Gastroesophageal sphincter (tissue), 3 donors: ENCODE data around the gene TRAF3.

Source experiments
- EP300 ChIP-seq: sonication (generic); formaldehyde crosslinking; IDR thresholded peaks from one replicate; pipeline ENCODE4 v1.6.1; 2017; ENCODE audit warnings: antibody characterized with exemption, mild to moderate bottlenecking
- POLR2A ChIP-seq, 2 donors: fragments of 450-650 bp; IDR thresholded peaks; one replicate each; pipeline ENCODE4 v1.6.1; 2017; ENCODE audit warnings: antibody characterized with exemption in 2 of 2, mild to moderate bottlenecking in 2 of 2, moderate library complexity in 1 of 2
- POLR2AphosphoS5 ChIP-seq: sonication (generic); formaldehyde crosslinking; IDR thresholded peaks from one replicate; pipeline ENCODE4 v1.6.1; 2017; ENCODE audit warnings: antibody characterized with exemption
- TF ChIP-seq, protein P1 (sequence below), 4 experiments: fragments of 200-600 bp in 2 of 4; fragments of 450-650 bp in 2 of 4; sonication (generic) in 1 of 4; IDR thresholded peaks; one replicate each; pipeline ENCODE4 v1.5.1; 2017 to 2019; ENCODE audit warnings: antibody characterized with exemption in 4 of 4, mild to moderate bottlenecking in 2 of 4, moderate library complexity in 2 of 4

DNA sequence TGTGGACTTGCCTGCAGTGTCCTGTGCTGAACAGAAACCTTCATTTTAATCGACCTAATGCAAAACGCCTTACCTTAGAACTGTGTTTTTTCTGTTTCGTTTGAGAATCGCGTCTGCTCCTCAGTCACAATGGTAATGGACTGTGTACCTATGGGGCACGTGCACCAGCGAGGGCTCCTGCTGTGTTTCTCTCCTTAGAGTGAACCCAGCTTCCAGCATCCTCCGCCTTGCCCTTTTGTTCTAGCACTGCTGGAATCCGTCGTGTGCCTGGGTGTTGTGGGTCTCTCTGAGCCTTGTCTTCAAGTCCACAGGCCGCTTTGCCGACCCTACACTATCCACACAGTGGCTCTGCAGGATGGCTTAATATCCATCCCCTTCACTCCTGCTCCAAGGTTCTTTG is 148.9 kb downstream of the TRAF3 start:
- no peak for TF ChIP-seq POLR2AphosphoS5
- TF ChIP-seq, protein P1, sequence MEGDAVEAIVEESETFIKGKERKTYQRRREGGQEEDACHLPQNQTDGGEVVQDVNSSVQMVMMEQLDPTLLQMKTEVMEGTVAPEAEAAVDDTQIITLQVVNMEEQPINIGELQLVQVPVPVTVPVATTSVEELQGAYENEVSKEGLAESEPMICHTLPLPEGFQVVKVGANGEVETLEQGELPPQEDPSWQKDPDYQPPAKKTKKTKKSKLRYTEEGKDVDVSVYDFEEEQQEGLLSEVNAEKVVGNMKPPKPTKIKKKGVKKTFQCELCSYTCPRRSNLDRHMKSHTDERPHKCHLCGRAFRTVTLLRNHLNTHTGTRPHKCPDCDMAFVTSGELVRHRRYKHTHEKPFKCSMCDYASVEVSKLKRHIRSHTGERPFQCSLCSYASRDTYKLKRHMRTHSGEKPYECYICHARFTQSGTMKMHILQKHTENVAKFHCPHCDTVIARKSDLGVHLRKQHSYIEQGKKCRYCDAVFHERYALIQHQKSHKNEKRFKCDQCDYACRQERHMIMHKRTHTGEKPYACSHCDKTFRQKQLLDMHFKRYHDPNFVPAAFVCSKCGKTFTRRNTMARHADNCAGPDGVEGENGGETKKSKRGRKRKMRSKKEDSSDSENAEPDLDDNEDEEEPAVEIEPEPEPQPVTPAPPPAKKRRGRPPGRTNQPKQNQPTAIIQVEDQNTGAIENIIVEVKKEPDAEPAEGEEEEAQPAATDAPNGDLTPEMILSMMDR (IDR thresholded peaks at IDR 0.05): no peak
- TF ChIP-seq POLR2A (IDR thresholded peaks at IDR 0.05): no peak
- TF ChIP-seq EP300: no peak
